Stimulated activated memory B cell treated with anti-CD40 and anti-IgM and Interleukin-4, amounts not matched to agents 10 μg/mL and 1 μg/mL and 100 μg/mL, for 72 hours (primary cell): ENCODE data around the gene CCDC196.
A peak's percentile ranks its signal among the peaks of the same experiment; 100 is the strongest.
"Not testable (repeated sequence)": the region's sequence is repeated elsewhere in the genome, so short reads cannot be mapped to it uniquely, and the experiment has no call there.

Experiments
- ATAC-seq: fragments of 150-1000 bp; cut with Tn5 transposase; 2 replicates; pipeline ENCODE4 v1.10.0; 2021
- H3K27ac Mint-ChIP-seq: one replicate; pipeline ENCODE4 v1.8.0; 2022; ENCODE audit warnings: mild to moderate bottlenecking, mixed read lengths
- H3K27me3 Mint-ChIP-seq: one replicate; pipeline ENCODE4 v1.8.0; 2022; ENCODE audit warnings: mixed read lengths
- H3K36me3 Mint-ChIP-seq: one replicate; pipeline ENCODE4 v1.8.0; 2022; ENCODE audit warnings: mixed read lengths
- H3K4me1 Mint-ChIP-seq: one replicate; pipeline ENCODE4 v1.8.0; 2022; ENCODE audit warnings: mixed read lengths
- H3K4me3 Mint-ChIP-seq: one replicate; pipeline ENCODE4 v1.8.0; 2022; ENCODE audit warnings: mild to moderate bottlenecking, moderate library complexity, mixed read lengths
- H3K9me3 Mint-ChIP-seq: one replicate; pipeline ENCODE4 v1.8.0; 2022; ENCODE audit warnings: mixed read lengths

Gene CCDC196

GRCh38 chr14:66508547-66508845 lies 22.3 kb downstream of the CCDC196 start:
- Mint-ChIP-seq H3K27me3 (no peaks in the 10 kb centered on the region), H3K27ac (peak overlapping the region; percentile 68), H3K36me3 (no peaks in the 10 kb centered on the region), H3K9me3 (no peaks in the 10 kb centered on the region), H3K4me1 (peaks cover 32% of the 10 kb centered on the region), H3K4me3 (peak overlapping the region; percentile 86)
- peak; percentile 1 for ATAC-seq

DNA sequence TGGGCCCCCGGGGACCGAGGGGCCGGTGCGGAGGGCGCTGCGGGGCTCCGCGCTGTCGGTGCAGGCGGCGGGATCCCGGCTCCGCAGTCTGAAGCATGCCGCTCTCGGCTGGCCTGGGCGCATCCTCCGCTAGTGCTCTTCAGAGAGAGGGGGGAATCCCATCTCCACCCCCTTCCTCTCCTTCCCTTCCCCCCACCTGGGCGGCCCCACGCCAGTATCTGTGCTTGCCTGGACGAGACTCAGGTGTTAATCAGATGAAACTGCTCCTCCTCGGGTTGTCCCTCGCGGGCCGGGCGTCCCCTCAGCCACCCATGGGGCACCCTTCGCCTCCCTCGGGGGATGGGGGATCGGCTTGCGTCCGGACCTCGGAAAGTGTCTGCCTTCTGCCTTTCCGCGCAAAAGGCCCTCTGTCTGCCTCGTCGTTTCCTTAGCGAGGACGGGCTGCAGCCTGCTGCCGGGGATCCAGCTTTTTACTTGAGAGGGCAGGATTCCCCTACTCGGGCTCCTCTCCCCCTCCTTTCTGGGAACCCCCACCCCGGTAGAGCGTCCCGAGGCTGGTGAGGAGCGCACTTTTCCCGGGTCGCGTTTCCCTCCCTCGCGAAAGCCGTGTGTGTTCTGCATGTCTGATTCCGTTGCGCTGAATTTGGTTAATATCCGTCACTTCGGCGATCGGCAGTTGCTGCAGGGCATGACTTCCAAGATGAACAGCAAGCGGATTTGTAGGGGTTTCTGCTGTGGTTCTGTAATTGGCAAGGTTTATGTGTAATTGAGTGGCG lies 22.9 kb downstream of the CCDC196 start:
- H3K36me3 Mint-ChIP-seq: no peaks in the 10 kb centered on the region
- no peaks in the 10 kb centered on the region for H3K27me3 Mint-ChIP-seq
- peak overlapping the region; percentile 86 for H3K4me3 Mint-ChIP-seq
- peaks cover 34% of the 10 kb centered on the region for H3K4me1 Mint-ChIP-seq
- H3K9me3 Mint-ChIP-seq: no peaks in the 10 kb centered on the region
- H3K27ac Mint-ChIP-seq: peak overlapping the region; percentile 68
- peak; percentile 63 for ATAC-seq

GRCh38 chr14:66509874-66510273 lies 23.7 kb downstream of the CCDC196 start:
- Mint-ChIP-seq H3K36me3 (no peaks in the 10 kb centered on the region), H3K27me3 (no peaks in the 10 kb centered on the region), H3K9me3 (no peaks in the 10 kb centered on the region), H3K4me3 (peak overlapping the region; percentile 86), H3K4me1 (peaks cover 37% of the 10 kb centered on the region), H3K27ac (no peak overlapping the region)
- no peak for ATAC-seq

- H3K4me3 Mint-ChIP-seq: no peak overlapping the region
- no peaks in the 10 kb centered on the region for H3K27me3 Mint-ChIP-seq
- no peak overlapping the region for H3K27ac Mint-ChIP-seq
- ATAC-seq: no peak
- H3K9me3 Mint-ChIP-seq: no peaks in the 10 kb centered on the region
- no peaks in the 10 kb centered on the region for H3K36me3 Mint-ChIP-seq
- peaks cover 41% of the 10 kb centered on the region for H3K4me1 Mint-ChIP-seq
These were observed 25.7 kb downstream of the CCDC196 start for GRCh38 chr14:66511849-66512248.

GRCh38 chr14:66514213-66514612 lies 28.0 kb downstream of the CCDC196 start:
- Mint-ChIP-seq H3K27ac (no peak overlapping the region), H3K4me3 (no peak overlapping the region), H3K4me1 (peaks cover 45% of the 10 kb centered on the region), H3K36me3 (no peaks in the 10 kb centered on the region), H3K9me3 (no peaks in the 10 kb centered on the region), H3K27me3 (no peaks in the 10 kb centered on the region)
- no peak for ATAC-seq

- Mint-ChIP-seq H3K9me3 (no peaks in the 10 kb centered on the region), H3K27me3 (no peaks in the 10 kb centered on the region), H3K36me3 (peaks cover 5% of the 10 kb centered on the region), H3K4me1 (peaks cover 64% of the 10 kb centered on the region), H3K4me3 (no peak overlapping the region), H3K27ac (no peak overlapping the region)
- peak; percentile 62 for ATAC-seq
These were observed 44.4 kb downstream of the CCDC196 start for GRCh38 chr14:66530526-66530925.

GRCh38 chr14:66539034-66539433 lies 52.9 kb downstream of the CCDC196 start:
- peaks cover 23% of the 10 kb centered on the region for H3K4me1 Mint-ChIP-seq
- no peaks in the 10 kb centered on the region for H3K36me3 Mint-ChIP-seq
- no peaks in the 10 kb centered on the region for H3K27me3 Mint-ChIP-seq
- H3K4me3 Mint-ChIP-seq: no peak overlapping the region
- ATAC-seq: no peak
- peak overlapping the region; percentile 23 for H3K27ac Mint-ChIP-seq
- H3K9me3 Mint-ChIP-seq: no peaks in the 10 kb centered on the region

DNA sequence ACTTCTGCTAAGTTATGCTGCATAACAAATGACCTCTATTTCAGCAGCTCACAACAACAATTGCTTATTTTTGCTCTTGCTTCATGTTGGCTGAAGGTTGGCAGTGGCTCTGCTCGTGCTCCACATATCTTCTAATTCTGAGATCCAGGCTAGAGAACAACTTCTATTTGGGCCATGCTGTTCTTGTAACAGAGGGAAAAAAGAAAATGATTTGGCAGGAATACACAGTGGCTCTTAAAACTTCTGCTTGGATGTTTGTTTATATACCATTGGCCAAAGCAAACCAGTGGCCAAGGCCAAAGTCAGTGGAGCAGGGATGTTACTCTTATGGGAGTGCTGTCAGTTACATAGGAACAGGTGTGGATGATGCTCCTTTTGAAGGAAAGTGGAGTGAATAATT lies 53.9 kb downstream of the CCDC196 start:
- peaks cover 23% of the 10 kb centered on the region for H3K4me1 Mint-ChIP-seq
- no peak overlapping the region for H3K4me3 Mint-ChIP-seq
- no peaks in the 10 kb centered on the region for H3K36me3 Mint-ChIP-seq
- ATAC-seq: no peak
- no peak overlapping the region for H3K27ac Mint-ChIP-seq
- no peaks in the 10 kb centered on the region for H3K27me3 Mint-ChIP-seq
- H3K9me3 Mint-ChIP-seq: no peaks in the 10 kb centered on the region

DNA sequence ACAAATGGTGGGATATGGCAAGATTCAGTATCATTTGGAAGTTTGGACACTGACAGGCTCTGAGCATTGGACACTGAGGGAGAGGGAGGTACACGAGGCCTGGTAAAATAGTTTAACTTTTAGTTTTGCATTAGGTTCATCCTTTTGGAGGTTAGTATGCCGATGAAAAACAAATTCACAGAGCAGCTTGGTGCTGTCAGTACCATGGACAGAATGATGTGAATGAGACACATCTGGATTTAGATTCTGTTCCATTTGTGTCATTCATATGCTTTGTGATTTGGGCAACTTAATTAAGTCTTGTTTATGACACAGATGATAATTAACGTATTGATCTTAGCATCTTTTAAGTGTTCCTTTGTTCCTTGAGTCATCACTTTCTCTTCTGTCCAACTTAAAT lies 55.5 kb downstream of the CCDC196 start:
- no peaks in the 10 kb centered on the region for H3K9me3 Mint-ChIP-seq
- no peak overlapping the region for H3K4me3 Mint-ChIP-seq
- no peak overlapping the region for H3K27ac Mint-ChIP-seq
- no peak for ATAC-seq
- H3K27me3 Mint-ChIP-seq: no peaks in the 10 kb centered on the region
- H3K4me1 Mint-ChIP-seq: peaks cover 21% of the 10 kb centered on the region
- no peaks in the 10 kb centered on the region for H3K36me3 Mint-ChIP-seq

- Mint-ChIP-seq H3K4me1 (peaks cover 4% of the 10 kb centered on the region), H3K27ac (no peak overlapping the region), H3K36me3 (no peaks in the 10 kb centered on the region), H3K27me3 (no peaks in the 10 kb centered on the region), H3K9me3 (no peaks in the 10 kb centered on the region), H3K4me3 (no peak overlapping the region)
- ATAC-seq: no peak
These were observed 57.8 kb downstream of the CCDC196 start for GRCh38 chr14:66543996-66544395.

GRCh38 chr14:66545191-66545590 lies 59.0 kb downstream of the CCDC196 start:
- H3K27ac Mint-ChIP-seq, ATAC-seq, H3K4me3 Mint-ChIP-seq, H3K36me3 Mint-ChIP-seq, H3K27me3 Mint-ChIP-seq, H3K9me3 Mint-ChIP-seq, H3K4me1 Mint-ChIP-seq: not testable (repeated sequence)

DNA sequence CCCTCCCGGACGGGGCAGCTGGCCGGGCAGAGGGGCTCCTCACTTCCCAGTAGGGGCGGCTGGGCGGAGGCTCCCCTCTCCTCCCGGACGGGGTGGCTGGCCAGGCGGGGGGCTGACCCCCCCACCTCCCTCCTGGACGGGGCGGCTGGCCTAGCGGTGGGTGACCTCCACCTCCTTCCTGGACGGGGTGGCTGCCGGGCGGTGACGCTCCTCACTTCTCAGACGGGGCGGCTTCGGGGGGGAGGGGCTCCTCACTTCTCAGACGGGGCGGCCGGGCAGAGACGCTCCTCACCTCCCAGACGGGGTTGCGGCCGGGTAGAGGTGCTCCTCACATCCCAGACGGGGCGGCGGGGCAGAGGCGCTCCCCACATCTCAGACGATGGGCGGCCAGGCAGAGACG lies 59.6 kb downstream of the CCDC196 start:
- not testable (repeated sequence) for H3K9me3 Mint-ChIP-seq, ATAC-seq, H3K4me3 Mint-ChIP-seq, H3K27me3 Mint-ChIP-seq, H3K4me1 Mint-ChIP-seq, H3K36me3 Mint-ChIP-seq, H3K27ac Mint-ChIP-seq
